Endothelial cell of umbilical vein (primary cell): Measurements from ENCODE around the gene LCE4A. TPM values are rescaled to one million over a fixed set of nuclear protein-coding genes. Genes with fewer than 3 reads are reported as not detected.

ENCODE experiments used
- BruUV-seq: library from RNA; stranded (reverse); fragments of 400-500 nt; replicated peaks from 2 replicates; lab custom pipeline; 2021; lab: Mats Ljungman, UMichigan
- CTCF ChIA-PET: fragments of 300-600, 350-600 bp; sonication (Branson Sonifier 250); formaldehyde crosslinking; loops from one replicate; lab custom pipeline; 2021; ENCODE audit warnings: antibody characterized with exemption, inconsistent platforms; lab: Charles Lee
- POLR2A ChIA-PET: fragments of 300-600, 350-600 bp; sonication (Branson Sonifier 250); formaldehyde crosslinking; loops from one replicate; lab custom pipeline; 2021; ENCODE audit warnings: antibody characterized with exemption, inconsistent platforms; lab: Charles Lee
- DNase-seq: peaks from one replicate; pipeline ENCODE4 v3.0.0-alpha.2; 2011; ENCODE audit warnings: low read depth, low spot score
- FAIRE-seq: peaks from 2 replicates; lab custom pipeline; 2011; peaks lifted over from hg19 to GRCh38; lab: Jason Lieb, UNC
- H2AFZ ChIP-seq: 2 replicates; pipeline ENCODE4 v1.6.0; 2012; ENCODE audit warnings: low read depth, low read length, control low read depth, inconsistent platforms
- H3K27ac ChIP-seq: 2 replicates; pipeline ENCODE4 v1.5.1; 2011; ENCODE audit warnings: low read depth, mild to moderate bottlenecking, control low read depth, low read length, moderate library complexity; ENCODE audit not compliant: insufficient read depth
- H3K27me3 ChIP-seq, 2 experiments: 2 replicates each; pipeline versions ENCODE4 v1.6.0 to v1.6.1; 2011; ENCODE audit warnings: low read length in 2 of 2, mixed read lengths in 1 of 2; ENCODE audit not compliant: control insufficient read depth in 2 of 2, insufficient read depth in 2 of 2
- H3K36me3 ChIP-seq, 2 experiments: 2 replicates in 1 of 2; 3 replicates in 1 of 2; pipeline ENCODE4 v1.5.1; 2011; ENCODE audit warnings: low read length in 2 of 2, mild to moderate bottlenecking in 1 of 2, moderate library complexity in 1 of 2; ENCODE audit not compliant: control insufficient read depth in 2 of 2, insufficient read depth in 2 of 2; ENCODE audit errors: extremely low read depth in 1 of 2
- H3K4me1 ChIP-seq: 3 replicates; pipeline ENCODE4 v1.5.1; 2011; ENCODE audit warnings: mild to moderate bottlenecking, low read length; ENCODE audit not compliant: control insufficient read depth, insufficient read depth; ENCODE audit errors: extremely low read depth
- H3K4me2 ChIP-seq: 2 replicates; pipeline ENCODE4 v1.6.1; 2011; ENCODE audit warnings: low read length, control low read depth, mixed read lengths; ENCODE audit not compliant: insufficient read depth
- H3K4me3 ChIP-seq, 3 experiments: fragments of 200-600 bp in 1 of 3; sonication (generic), shearing (Covaris generic) in 1 of 3; replicated peaks in 1 of 3; 2 replicates each; pipeline ENCODE4 v1.5.1; 2011 to 2016; ENCODE audit warnings: control low read depth in 3 of 3, low read length in 3 of 3, mild to moderate bottlenecking in 2 of 3, inconsistent platforms in 1 of 3, low read depth in 1 of 3, moderate library complexity in 1 of 3; ENCODE audit not compliant: insufficient read depth in 1 of 3
- H3K79me2 ChIP-seq: 2 replicates; pipeline ENCODE4 v1.6.0; 2012; ENCODE audit warnings: low read length, inconsistent platforms; ENCODE audit not compliant: control insufficient read depth, insufficient read depth
- H3K9ac ChIP-seq: replicated peaks from 2 replicates; pipeline ENCODE3; 2011; ENCODE audit warnings: low read length, control low read depth; ENCODE audit not compliant: insufficient read depth; ENCODE audit errors: extremely low read depth
- H3K9me1 ChIP-seq: replicated peaks from 3 replicates; pipeline ENCODE4 v1.6.0; 2011; ENCODE audit warnings: mild to moderate bottlenecking, low read length; ENCODE audit not compliant: control insufficient read depth, insufficient read depth; ENCODE audit errors: extremely low read depth
- H3K9me3 ChIP-seq: replicated peaks from 2 replicates; pipeline ENCODE4 v1.5.1; 2012; ENCODE audit warnings: low read length, inconsistent platforms; ENCODE audit not compliant: control insufficient read depth, insufficient read depth
- H4K20me1 ChIP-seq: replicated peaks from 2 replicates; pipeline ENCODE3; 2011; ENCODE audit warnings: mild to moderate bottlenecking, low read length; ENCODE audit not compliant: control insufficient read depth, insufficient read depth; ENCODE audit errors: extremely low read depth
- EZH2 ChIP-seq: IDR thresholded peaks from 2 replicates; pipeline ENCODE4 v1.6.1; 2012; ENCODE audit warnings: borderline replicate concordance, low read depth, mild to moderate bottlenecking, moderate library complexity, low read length, inconsistent platforms; ENCODE audit not compliant: severe bottlenecking
- FOS ChIP-seq: IDR thresholded peaks from 2 replicates; pipeline ENCODE4 v1.6.1; 2011; ENCODE audit warnings: mild to moderate bottlenecking, low read length, moderate library complexity, borderline replicate concordance; ENCODE audit not compliant: insufficient read depth
- GATA2 ChIP-seq: IDR thresholded peaks from 2 replicates; pipeline ENCODE4 v1.7.0; 2011; ENCODE audit warnings: low read depth, mild to moderate bottlenecking, moderate library complexity, mixed read lengths, low read length; ENCODE audit not compliant: insufficient read length, insufficient read depth
- JUN ChIP-seq: IDR thresholded peaks from 2 replicates; pipeline ENCODE4 v1.6.1; 2011; ENCODE audit warnings: borderline replicate concordance, low read depth; ENCODE audit not compliant: insufficient read length, insufficient read depth
- MAX ChIP-seq: IDR thresholded peaks from 2 replicates; pipeline ENCODE4 v1.6.1; 2011; ENCODE audit not compliant: insufficient read depth, insufficient read length
- MYC ChIP-seq: IDR thresholded peaks from one replicate; pipeline ENCODE4 v1.6.1; 2011; ENCODE audit warnings: mild to moderate bottlenecking, low read depth, low read length
- POLR2A ChIP-seq: IDR thresholded peaks from 2 replicates; pipeline ENCODE4 v1.6.1; 2012; ENCODE audit warnings: low read depth, mild to moderate bottlenecking, control low read depth, low read length
- POLR2AphosphoS5 ChIP-seq: IDR thresholded peaks from 2 replicates; pipeline ENCODE4 v1.6.1; 2012; ENCODE audit warnings: low read depth, mild to moderate bottlenecking, control low read depth, low read length, moderate library complexity; ENCODE audit not compliant: insufficient read depth
- dilution Hi-C: fragments of 300-500 bp; cut with MboI; formaldehyde crosslinking; loops from one replicate; pipeline ENCODE4 v1.15.0; 2019; ENCODE audit warnings: low sequenced_read_pairs; ENCODE audit not compliant: extremely low pct_ligation_motif_present
- intact Hi-C: fragments of 100-400 bp; cut with micrococcal nuclease; formaldehyde crosslinking; loops from one replicate; pipeline ENCODE4 v1.10.0; 2022
- polyA plus RNA-seq, 4 experiments: library from polyadenylated mRNA; depleted of rRNA in 3 of 4; stranded (reverse) in 3 of 4; unstranded in 1 of 4; fragments of >200 nt; gene quantifications; 2 replicates each; pipeline versions ENCODE4 v1.2.1 to v1.2.3, GENCODE V29; 2011 to 2012; ENCODE audit warnings: missing spikeins in 1 of 4
- total RNA-seq: library from RNA; stranded (reverse); gene quantifications from 2 replicates; pipeline ENCODE4 v1.2.3, GENCODE V29; 2021
- TF ChIP-seq, protein P1 (sequence below), 2 donors: IDR thresholded peaks; 1 replicate in 1 of 2; 2 replicates in 1 of 2; pipeline ENCODE4 v1.5.1; 2011; ENCODE audit warnings: low read length in 2 of 2, mild to moderate bottlenecking in 2 of 2, moderate library complexity in 2 of 2, control low read depth in 1 of 2, inconsistent platforms in 1 of 2, low read depth in 1 of 2; ENCODE audit not compliant: insufficient read depth in 1 of 2; ENCODE audit errors: extremely low read depth in 1 of 2

LCE4A gene
- total and polyA plus RNA-seq, 2 donors (not counting 3 experiments of a cell fraction or from before 2014, with no cell fraction given): not detected

GRCh38 chr1:152757747-152758146 lies 49.8 kb downstream of the LCE4A start, which contains the start of gene KPRP:
KPRP (plus strand) TSS chr1:152758025; CDS start chr1:152759589, 1,564 bp downstream.
- Histone ChIP-seq H4K20me1 (no peaks in the 10 kb centered on the region), H3K4me1 (no peaks in the 10 kb centered on the region), H2AFZ (no peak within 1 kb of the TSS), H3K27ac (no peak within 1 kb of the TSS), H3K79me2 (no peaks in the 10 kb centered on the region), H3K4me2 (no peak within 1 kb of the TSS), H3K9me1 (no peaks in the 10 kb centered on the region), H3K4me3 (no peak within 1 kb of the TSS), H3K36me3 (no peaks in the 10 kb centered on the region), H3K9ac (no peak within 1 kb of the TSS), H3K27me3 (no peaks in the 10 kb centered on the region), H3K9me3 (no peaks in the 10 kb centered on the region)
- TF ChIP-seq POLR2AphosphoS5 (no peak), JUN (no peak), FOS (no peak), MYC (no peak), MAX (no peak), EZH2 (no peak)
- FAIRE-seq: no peak
- dilution Hi-C loops: no loop called here
- ChIA-PET CTCF (interaction anchor here (0.8 kb wide), 1 partner anchor 11 kb away, joined by 3 read pairs; no protein-coding TSS in a partner anchor), POLR2A (no interaction called here)
- no peak for DNase-seq
- intact Hi-C loops: no loop called here
- BruUV-seq: no TSS peak

- FAIRE-seq: no peak
- BruUV-seq: no TSS peak
- no peaks in the 10 kb centered on the region for H3K36me3 ChIP-seq
These were observed 50.7 kb downstream of the LCE4A start for GRCh38 chr1:152758636-152759035.

More at GRCh38 chr1:152758636-152759035, 50.7 kb downstream of the LCE4A start:
- H3K27me3 ChIP-seq: no peaks in the 10 kb centered on the region
- H3K79me2 ChIP-seq: no peaks in the 10 kb centered on the region
- ChIA-PET POLR2A (no interaction called here), CTCF (interaction anchor here (0.8 kb wide), 1 partner anchor 10 kb away, joined by 3 read pairs; no protein-coding TSS in a partner anchor)
- no peaks in the 10 kb centered on the region for H3K9me1 ChIP-seq
- TF ChIP-seq POLR2AphosphoS5 (no peak), EZH2 (no peak), GATA2 (no peak), JUN (no peak), MYC (no peak), MAX (no peak), POLR2A (no peak), FOS (no peak)
- TF ChIP-seq, protein P1, sequence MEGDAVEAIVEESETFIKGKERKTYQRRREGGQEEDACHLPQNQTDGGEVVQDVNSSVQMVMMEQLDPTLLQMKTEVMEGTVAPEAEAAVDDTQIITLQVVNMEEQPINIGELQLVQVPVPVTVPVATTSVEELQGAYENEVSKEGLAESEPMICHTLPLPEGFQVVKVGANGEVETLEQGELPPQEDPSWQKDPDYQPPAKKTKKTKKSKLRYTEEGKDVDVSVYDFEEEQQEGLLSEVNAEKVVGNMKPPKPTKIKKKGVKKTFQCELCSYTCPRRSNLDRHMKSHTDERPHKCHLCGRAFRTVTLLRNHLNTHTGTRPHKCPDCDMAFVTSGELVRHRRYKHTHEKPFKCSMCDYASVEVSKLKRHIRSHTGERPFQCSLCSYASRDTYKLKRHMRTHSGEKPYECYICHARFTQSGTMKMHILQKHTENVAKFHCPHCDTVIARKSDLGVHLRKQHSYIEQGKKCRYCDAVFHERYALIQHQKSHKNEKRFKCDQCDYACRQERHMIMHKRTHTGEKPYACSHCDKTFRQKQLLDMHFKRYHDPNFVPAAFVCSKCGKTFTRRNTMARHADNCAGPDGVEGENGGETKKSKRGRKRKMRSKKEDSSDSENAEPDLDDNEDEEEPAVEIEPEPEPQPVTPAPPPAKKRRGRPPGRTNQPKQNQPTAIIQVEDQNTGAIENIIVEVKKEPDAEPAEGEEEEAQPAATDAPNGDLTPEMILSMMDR (IDR thresholded peaks at IDR 0.05; ENCODE audit: extremely low read depth in 1 of 2, insufficient read depth in 1 of 2, low read depth in 1 of 2, low read length in 2 of 2): no peak
- H3K4me2 ChIP-seq: no peak overlapping the region
- intact Hi-C loops: no loop called here
- H2AFZ ChIP-seq: no peak overlapping the region
- no peak overlapping the region for H3K4me3 ChIP-seq
- H3K9me3 ChIP-seq: no peaks in the 10 kb centered on the region
- H4K20me1 ChIP-seq: no peaks in the 10 kb centered on the region
- no peak overlapping the region for H3K9ac ChIP-seq
- no peak overlapping the region for H3K27ac ChIP-seq
- DNase-seq: no peak
- dilution Hi-C loops: no loop called here
- H3K4me1 ChIP-seq: no peaks in the 10 kb centered on the region
